NCI-H748 (cell line): Measurements from ENCODE around the gene RPRD1B.

Experiments used
- DNase-seq: peaks from one replicate; lab custom pipeline; 2025; ENCODE audit not compliant: unreplicated experiment; lab: John Stamatoyannopoulos, UW

The RPRD1B gene

DNA sequence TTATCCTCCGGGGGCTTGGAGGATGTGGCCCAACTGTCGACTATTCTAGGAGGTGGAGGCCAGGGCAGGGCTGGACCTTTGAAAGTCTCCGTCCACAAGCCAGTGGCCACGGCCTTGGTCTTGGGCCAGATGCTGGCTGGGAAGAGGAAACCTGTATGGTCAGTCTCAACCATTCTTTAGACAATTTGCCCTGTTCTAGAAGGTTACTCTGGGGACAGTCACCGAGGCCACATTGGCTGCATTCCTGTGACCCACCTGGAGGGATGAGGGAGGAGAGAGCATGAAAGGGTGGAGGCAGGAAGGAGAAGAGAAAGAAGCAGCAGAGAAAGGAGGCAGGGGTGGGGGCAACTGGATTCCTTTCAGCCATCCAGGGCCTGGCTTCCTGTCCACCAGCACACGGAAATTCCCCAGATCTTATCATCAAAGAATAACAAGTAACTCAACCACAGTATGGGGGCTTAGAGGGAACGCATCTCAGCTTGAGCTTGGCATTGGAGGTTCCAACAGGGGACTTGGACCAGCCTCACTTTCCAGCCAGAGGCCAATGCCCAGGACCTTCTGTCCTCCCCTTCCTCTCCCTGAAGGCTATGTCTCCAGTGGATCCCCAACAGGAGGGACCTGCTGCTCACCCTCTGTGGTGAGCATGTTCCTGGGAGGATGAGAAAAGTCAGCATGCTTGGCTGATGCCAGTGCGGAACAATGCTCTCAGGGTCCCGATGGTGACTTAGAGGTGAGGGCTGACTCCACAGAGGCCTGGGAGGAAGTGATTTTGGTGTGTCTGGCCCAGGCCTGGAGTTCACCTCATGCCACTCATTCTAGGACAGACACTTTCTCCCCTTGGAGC is 101.1 kb downstream of the RPRD1B start:
- DNase-seq: no peak

DNA sequence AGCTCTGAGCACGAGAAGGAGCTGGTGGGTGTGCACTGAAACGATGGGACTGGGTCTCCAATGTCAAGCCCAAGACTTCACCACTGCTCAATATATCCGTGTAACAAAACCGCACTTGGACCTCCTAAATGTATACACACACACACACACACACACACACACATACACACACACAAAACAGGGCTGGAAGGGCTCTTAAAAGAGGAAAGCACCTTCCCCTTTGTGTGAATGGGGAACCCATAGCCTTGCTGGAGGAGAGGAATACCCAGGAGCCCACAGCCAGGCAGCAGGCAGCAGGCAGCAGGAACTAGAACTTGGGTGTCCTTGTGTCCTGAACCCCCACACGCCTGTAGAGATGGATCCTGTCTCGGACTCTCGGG is 101.7 kb downstream of the RPRD1B start:
- DNase-seq: no peak

DNA sequence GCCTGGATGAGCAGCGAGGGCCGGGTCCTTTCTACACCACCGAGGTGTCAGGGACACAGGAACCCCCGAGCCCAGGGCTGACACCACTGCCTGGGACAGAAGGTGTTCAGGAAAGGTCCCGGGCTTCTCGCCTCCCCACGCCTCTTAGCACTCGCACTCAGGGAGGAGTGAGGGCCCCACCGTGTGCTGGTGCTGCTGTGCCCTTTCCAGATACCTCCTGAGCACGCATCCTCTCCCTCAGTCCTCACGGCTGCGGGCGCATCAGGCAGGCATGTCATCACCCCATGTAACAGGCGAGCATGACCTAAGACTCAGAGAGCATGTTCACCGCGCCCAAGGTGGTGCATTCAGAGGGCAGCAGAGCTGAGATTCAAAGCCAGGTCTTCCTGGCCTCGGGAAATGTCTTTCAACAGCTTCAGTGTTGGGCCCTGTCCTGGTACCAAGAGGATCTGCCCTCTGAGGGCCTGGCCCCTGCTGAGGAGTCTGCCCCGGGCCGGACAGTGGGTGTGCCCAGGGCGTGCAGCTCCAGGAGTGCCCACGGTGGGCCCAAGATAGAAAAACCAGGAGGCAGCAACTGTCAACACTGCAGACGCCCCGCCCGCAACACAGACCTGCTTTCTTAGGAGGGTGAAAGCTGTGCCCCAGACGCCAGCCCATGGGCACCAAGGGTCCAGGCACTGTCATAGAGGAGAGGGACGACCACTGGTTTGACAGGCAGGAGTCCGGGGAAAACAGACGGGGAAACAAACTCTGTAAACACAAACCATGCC is 102.3 kb downstream of the RPRD1B start:
- DNase-seq: no peak

DNA sequence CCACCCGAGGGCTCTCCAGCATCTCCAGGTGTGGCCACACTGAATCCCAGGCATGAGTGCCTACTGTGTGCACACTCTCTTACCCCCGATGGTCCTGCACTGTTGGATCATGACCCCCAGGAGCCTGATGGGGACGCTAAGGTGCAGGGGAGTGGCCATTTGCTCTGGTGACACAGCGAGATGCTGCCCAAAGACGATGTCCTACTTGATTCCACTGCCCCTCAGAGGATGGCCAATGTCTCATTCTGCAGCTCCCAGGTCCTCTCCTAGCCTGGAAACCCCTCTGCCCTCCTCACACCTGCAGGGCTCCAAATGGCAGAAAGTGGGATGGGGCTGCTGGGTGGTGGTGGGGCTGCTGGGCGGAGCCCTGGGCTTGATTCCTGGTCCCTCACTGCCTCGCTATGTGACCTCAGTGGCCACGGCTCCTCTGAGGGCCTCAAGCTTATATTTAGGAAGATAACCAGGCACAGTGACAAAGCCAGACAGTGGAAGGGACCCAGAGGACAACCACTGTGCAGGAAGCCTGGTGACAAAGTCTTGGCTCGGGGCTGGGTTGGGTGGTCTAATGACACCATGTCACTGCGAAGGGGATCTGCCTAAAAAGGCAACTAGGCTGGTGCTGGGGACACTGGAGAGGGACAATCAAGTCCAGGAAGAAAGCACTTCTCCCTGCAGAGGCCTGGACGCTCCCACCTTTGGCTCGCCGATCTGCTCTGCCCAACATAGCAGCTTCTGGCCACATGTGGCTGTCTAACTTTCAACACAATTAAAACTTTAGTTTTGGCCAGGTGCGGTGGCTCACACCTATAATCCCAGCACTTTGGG is 103.1 kb downstream of the RPRD1B start:
- no peak for DNase-seq

DNA sequence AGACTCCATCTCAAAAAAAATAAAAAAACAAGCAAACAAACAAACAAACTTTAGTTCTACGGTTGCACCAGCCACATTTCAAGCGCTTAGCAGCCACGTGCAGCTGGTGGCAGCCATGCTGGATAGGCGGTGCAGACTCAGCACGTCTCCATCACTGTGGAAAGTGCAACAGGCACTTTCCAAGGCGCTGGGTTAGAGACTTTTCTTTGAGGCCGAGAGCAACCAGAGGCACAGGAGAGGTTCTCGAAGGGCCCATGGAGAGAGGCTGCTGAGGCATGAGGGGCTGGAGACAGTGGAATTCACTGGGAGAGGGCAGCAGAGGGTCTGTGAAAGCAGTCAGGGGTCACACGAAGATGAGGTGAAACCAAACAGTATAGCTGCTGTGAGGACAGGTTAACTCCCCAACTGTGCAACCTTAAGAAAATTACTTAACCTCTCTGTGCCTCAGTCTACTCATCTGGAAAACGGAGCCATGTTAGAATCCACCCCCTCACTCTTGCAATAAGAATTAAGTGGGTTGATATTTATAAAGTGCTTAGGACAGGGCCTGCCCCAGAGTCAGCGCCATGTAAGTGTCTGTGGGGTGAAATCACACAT is 104.0 kb downstream of the RPRD1B start:
- DNase-seq: no peak

DNA sequence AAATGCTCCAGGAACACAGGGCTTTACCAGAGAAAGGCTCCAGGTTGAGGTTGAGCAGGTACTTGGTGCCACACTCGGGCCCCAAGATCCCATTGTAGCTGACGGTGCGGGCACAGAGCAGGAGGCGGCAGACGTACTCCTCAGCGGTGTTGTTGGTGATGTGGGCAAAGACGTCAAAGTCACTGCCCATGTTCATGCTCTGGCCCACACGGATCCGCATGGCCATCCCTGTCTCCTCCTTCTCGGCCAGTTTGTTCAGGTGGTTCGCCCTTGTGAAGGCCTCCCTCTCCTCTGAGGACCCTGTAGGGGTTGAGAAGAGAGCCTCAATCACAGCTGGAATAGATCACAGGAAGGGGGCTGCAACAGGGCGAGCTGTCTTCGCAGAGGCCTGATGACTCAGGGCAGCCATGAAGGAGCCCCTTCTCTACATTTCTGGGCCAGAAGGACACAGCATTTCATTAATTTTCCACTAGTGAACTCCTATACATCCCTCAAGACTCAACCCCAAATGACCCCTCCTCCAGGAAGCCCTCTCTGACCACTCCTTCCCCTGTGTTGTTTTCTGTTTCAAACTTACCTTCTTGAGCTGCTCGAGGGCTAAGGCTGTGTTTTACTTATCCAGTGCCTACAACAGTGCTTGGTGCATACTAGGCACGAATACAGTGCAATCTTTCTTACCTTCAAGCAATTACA is 104.7 kb downstream of the RPRD1B start:
- DNase-seq: no peak

DNA sequence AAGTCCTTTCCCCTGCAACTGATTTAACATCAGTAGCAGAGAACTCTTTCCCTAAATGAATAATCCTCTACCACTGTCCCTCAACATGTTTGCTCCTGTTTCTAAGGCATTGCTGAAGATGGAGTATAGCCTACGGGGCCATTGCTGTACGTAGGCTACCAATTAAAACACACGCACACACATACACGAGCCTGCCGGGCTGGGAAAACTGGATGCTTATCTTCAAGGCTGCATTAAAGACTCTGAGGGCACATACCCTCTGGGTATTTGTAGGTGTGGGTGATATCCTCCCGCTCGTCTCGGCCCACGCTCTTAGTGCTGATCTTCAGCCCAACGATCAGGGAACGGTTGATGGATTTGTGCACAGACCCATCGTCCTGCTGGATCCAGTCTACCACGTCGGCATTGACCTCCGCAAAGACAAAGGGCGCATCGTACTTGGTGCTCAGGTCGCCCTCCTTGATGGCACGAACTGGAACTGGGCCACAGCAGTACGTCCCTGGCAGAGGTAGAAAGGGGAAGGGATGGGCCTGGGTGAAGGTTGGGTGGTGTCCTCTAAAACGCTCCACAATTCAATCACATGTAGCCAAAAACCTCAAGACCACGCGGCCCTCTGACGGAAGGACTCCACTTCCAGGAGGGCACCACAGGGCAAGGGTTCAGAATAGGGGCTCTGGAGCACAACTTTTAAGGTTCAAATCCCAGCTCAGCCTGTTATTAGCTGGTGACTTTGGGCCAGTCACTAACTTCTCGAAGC is 105.8 kb downstream of the RPRD1B start:
- DNase-seq: no peak

DNA sequence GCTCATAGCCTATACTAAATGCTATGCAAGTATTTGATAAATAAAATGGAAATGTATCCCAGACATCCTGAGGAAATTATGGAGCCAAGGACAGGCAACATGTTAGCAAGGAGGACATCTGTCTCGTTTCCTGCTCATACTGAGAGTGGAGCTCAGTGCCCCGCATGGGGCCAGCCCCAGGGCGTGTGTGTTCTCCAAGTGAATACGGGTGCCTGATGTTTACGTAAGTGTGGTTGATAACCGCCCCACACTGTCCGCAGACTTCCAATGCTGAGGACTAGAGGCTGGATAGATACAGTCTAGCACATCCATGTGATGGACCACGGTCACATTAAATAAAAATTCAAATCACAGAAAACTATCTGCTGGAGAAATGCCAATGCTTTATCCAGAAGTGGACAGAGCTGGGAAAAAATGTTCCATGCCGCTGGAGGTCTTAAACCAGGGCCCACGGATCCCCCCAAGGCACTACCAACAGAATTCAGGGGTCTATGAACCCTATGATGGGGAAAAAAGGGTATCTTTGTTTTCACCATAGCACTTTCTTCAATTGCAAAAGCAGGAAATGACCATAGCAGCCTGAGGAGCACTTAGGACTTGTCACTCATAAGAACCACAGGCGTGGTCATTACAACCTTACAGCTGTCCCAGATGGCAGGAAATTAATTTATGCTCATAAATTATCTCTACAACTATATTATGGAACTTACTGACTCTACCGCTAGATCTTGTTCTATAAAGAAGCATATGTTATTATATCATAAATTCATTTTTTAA is 106.6 kb downstream of the RPRD1B start:
- DNase-seq: peak; percentile 30

DNA sequence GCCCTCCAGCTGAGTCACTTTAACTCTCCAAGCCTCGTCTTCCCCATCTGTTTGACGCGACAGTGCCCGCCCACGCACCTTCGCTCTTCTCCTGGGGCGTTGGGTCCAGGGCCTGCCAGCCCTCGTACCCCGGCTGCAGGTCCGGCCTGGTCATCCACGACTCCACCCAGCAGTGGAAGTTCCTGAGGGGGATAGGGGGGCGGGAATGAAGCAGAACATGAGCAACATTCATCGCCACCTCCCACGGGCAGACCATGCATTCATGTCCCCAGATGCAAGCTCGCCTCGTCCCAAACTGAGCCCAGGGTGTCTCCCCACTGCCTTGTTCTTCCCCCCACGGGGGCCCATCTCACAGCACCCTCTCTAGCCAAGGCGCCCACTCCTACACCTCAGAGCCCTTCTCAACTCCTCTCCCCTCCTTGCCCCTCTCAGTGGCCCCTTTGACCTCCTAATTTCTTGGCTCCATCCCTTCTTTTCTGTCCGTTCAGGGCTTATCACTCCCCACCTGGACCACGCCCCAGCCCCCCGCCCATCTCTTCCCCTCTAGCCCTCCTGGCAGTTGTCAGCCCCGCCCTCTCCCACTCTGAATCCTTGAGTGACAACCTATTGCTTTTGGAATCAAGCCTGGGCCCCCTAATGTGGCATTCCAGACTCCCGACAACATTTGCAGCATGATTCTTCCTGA is 107.8 kb downstream of the RPRD1B start:
- DNase-seq: no peak
